ENCODE data around the gene HIF1A.

DNA sequence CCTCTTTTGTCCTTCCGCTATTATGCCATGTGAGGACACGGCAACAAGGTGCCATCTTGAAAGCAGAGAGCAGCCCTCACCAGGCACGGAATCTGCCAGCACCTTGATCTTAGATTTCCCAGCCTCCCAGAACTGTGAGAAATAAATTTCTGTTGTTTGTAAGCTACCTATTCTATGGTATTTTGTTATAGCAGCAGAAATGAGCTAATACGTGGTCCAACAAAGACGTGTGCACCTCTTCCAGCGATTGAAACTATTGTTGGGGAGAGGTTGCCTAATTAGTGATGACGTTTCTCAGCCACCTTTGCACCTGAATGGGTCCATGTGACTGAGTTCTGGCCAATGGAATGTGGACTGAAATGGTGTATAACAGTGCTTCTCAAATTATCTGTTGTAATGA lies 64.6 kb downstream of the HIF1A start:
- no peak for TF ChIP-seq EZH2 (IDR thresholded peaks at IDR 0.05; ENCODE audit: borderline replicate concordance, low read length)
- TF ChIP-seq, protein P1, sequence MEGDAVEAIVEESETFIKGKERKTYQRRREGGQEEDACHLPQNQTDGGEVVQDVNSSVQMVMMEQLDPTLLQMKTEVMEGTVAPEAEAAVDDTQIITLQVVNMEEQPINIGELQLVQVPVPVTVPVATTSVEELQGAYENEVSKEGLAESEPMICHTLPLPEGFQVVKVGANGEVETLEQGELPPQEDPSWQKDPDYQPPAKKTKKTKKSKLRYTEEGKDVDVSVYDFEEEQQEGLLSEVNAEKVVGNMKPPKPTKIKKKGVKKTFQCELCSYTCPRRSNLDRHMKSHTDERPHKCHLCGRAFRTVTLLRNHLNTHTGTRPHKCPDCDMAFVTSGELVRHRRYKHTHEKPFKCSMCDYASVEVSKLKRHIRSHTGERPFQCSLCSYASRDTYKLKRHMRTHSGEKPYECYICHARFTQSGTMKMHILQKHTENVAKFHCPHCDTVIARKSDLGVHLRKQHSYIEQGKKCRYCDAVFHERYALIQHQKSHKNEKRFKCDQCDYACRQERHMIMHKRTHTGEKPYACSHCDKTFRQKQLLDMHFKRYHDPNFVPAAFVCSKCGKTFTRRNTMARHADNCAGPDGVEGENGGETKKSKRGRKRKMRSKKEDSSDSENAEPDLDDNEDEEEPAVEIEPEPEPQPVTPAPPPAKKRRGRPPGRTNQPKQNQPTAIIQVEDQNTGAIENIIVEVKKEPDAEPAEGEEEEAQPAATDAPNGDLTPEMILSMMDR (IDR thresholded peaks at IDR 0.05; ENCODE audit: low read length) = no peak
